IMR-90 (cell line): Measurements from ENCODE around the gene ABI3. TPM values are rescaled to one million over a fixed set of nuclear protein-coding genes. Genes with fewer than 3 reads are reported as not detected.

ENCODE experiments used
- ATAC-seq: fragments of 200-7000 bp; cut with Tn5 transposase; 2 replicates; pipeline ENCODE4 v1.9.1; 2020; ENCODE audit warnings: low read depth, mild to moderate bottlenecking, moderate library complexity
- BruUV-seq: library from RNA; stranded (reverse); fragments of 400-500 nt; replicated peaks from 2 replicates; lab custom pipeline; 2021; lab: Mats Ljungman, UMichigan
- CTCF ChIA-PET: fragments of 300-600 bp; formaldehyde crosslinking; extraction: SDS; loops from one replicate; lab custom pipeline; 2021; ENCODE audit warnings: antibody characterized with exemption; lab: Yijun Ruan, JAX
- POLR2A ChIA-PET: fragments of 300-600 bp; sonication (Branson Sonifier 250); formaldehyde crosslinking; loops from one replicate; lab custom pipeline; 2022; ENCODE audit warnings: antibody characterized with exemption; ENCODE audit not compliant: unreplicated experiment; lab: Charles Lee
- DNase-seq: peaks from one replicate; pipeline ENCODE4 v3.0.0; 2013
- H2AFZ ChIP-seq: replicated peaks from 2 replicates; pipeline ENCODE3; 2013; ENCODE audit warnings: low read length, mild to moderate bottlenecking; ENCODE audit not compliant: poor library complexity
- H2AK5ac ChIP-seq: 2 replicates; pipeline ENCODE4 v1.6.1; 2013; ENCODE audit warnings: low read depth, low read length, inconsistent platforms
- H2AK9ac ChIP-seq: replicated peaks from 2 replicates; pipeline ENCODE3; 2013; ENCODE audit warnings: mild to moderate bottlenecking, low read depth, low read length, moderate library complexity; ENCODE audit not compliant: poor library complexity
- H2BK120ac ChIP-seq: 2 replicates; pipeline ENCODE4 v1.6.1; 2013; ENCODE audit warnings: low read depth, low read length, inconsistent platforms
- H2BK15ac ChIP-seq: 3 replicates; pipeline ENCODE4 v1.6.1; 2013; ENCODE audit warnings: low read depth, low read length, inconsistent platforms
- H2BK20ac ChIP-seq: 2 replicates; pipeline ENCODE4 v1.6.1; 2013; ENCODE audit warnings: low read depth, mild to moderate bottlenecking, inconsistent platforms, low read length, moderate library complexity
- H2BK5ac ChIP-seq: 2 replicates; pipeline ENCODE4 v1.6.1; 2013; ENCODE audit warnings: mild to moderate bottlenecking, low read depth, low read length, inconsistent platforms; ENCODE audit not compliant: poor library complexity, severe bottlenecking
- H3K14ac ChIP-seq: replicated peaks from 2 replicates; pipeline ENCODE4 v1.6.1; 2013; ENCODE audit warnings: low read depth, low read length, inconsistent platforms
- H3K18ac ChIP-seq: 2 replicates; pipeline ENCODE4 v1.6.1; 2013; ENCODE audit warnings: low read depth, low read length, control low read depth
- H3K23ac ChIP-seq: 2 replicates; pipeline ENCODE4 v1.6.1; 2013; ENCODE audit warnings: low read depth, low read length, inconsistent platforms
- H3K27ac ChIP-seq: 2 replicates; pipeline ENCODE4 v1.5.1; 2013; ENCODE audit warnings: mild to moderate bottlenecking, control low read depth, low read length; ENCODE audit not compliant: insufficient read depth
- H3K27me3 ChIP-seq: 2 replicates; pipeline ENCODE4 v1.6.1; 2013; ENCODE audit warnings: low read length; ENCODE audit not compliant: control insufficient read depth, insufficient read depth
- H3K36me3 ChIP-seq: 2 replicates; pipeline ENCODE4 v1.6.1; 2013; ENCODE audit warnings: low read length, mixed read lengths; ENCODE audit not compliant: control insufficient read depth, insufficient read depth
- H3K4ac ChIP-seq: 2 replicates; pipeline ENCODE4 v1.6.1; 2013; ENCODE audit warnings: low read depth, low read length, inconsistent platforms
- H3K4me1 ChIP-seq: 2 replicates; pipeline ENCODE4 v1.6.1; 2013; ENCODE audit warnings: low read length, mixed read lengths; ENCODE audit not compliant: control insufficient read depth, insufficient read depth
- H3K4me2 ChIP-seq: 2 replicates; pipeline ENCODE4 v1.6.1; 2013; ENCODE audit warnings: low read depth, mild to moderate bottlenecking, control low read depth, low read length, moderate library complexity
- H3K4me3 ChIP-seq: 2 replicates; pipeline ENCODE4 v1.5.1; 2013; ENCODE audit warnings: low read depth, mild to moderate bottlenecking, control low read depth, low read length, moderate library complexity; ENCODE audit not compliant: insufficient read depth
- H3K56ac ChIP-seq: 2 replicates; pipeline ENCODE4 v1.6.1; 2013; ENCODE audit warnings: low read length, inconsistent platforms; ENCODE audit not compliant: insufficient read depth; ENCODE audit errors: extremely low read depth
- H3K79me1 ChIP-seq, 2 experiments: 2 replicates each; pipeline ENCODE4 v1.6.1; 2013; ENCODE audit warnings: low read length in 2 of 2, inconsistent platforms in 1 of 2, low read depth in 1 of 2
- H3K9ac ChIP-seq: 2 replicates; pipeline ENCODE4 v1.6.1; 2013; ENCODE audit warnings: low read depth, low read length, control low read depth
- H3K9me1 ChIP-seq: 2 replicates; pipeline ENCODE4 v1.6.1; 2013; ENCODE audit warnings: low read length, inconsistent platforms; ENCODE audit not compliant: insufficient read depth
- H3K9me3 ChIP-seq: 2 replicates; pipeline ENCODE4 v1.6.1; 2013; ENCODE audit warnings: low read length; ENCODE audit not compliant: control insufficient read depth, insufficient read depth
- H4K20me1 ChIP-seq: 2 replicates; pipeline ENCODE4 v1.6.1; 2013; ENCODE audit warnings: low read length, inconsistent platforms; ENCODE audit not compliant: insufficient read depth
- H4K5ac ChIP-seq: 2 replicates; pipeline ENCODE4 v1.6.1; 2013; ENCODE audit warnings: mild to moderate bottlenecking, low read depth, low read length, control low read depth
- H4K8ac ChIP-seq, 2 experiments: 2 replicates each; pipeline ENCODE4 v1.6.1; 2013; ENCODE audit warnings: low read depth in 2 of 2, low read length in 2 of 2, control low read depth in 1 of 2, inconsistent platforms in 1 of 2
- H4K91ac ChIP-seq: 2 replicates; pipeline ENCODE4 v1.6.1; 2013; ENCODE audit warnings: low read depth, low read length, inconsistent platforms; ENCODE audit not compliant: insufficient read depth
- BHLHE40 ChIP-seq: fragments of 150-350 bp; IDR thresholded peaks from 2 replicates; pipeline ENCODE4 v1.6.1; 2016; ENCODE audit warnings: mild to moderate bottlenecking, low read depth, low read length
- CEBPB ChIP-seq: IDR thresholded peaks from 2 replicates; pipeline ENCODE4 v1.6.1; 2012; ENCODE audit warnings: low read depth, low read length, improper control_type of control experiment
- MAZ ChIP-seq: IDR thresholded peaks from 2 replicates; pipeline ENCODE4 v1.6.1; 2012; ENCODE audit warnings: low read depth, mild to moderate bottlenecking, low read length, improper control_type of control experiment, moderate library complexity, borderline replicate concordance
- NFE2L2 ChIP-seq: fragments of 150-350 bp; IDR thresholded peaks from 2 replicates; pipeline ENCODE4 v1.6.1; 2016; ENCODE audit warnings: low read depth, mild to moderate bottlenecking, low read length
- SMC3 ChIP-seq: fragments of 150-350 bp; IDR thresholded peaks from 2 replicates; pipeline ENCODE4 v1.6.1; 2016; ENCODE audit warnings: low read depth, mild to moderate bottlenecking, antibody characterized with exemption, low read length, moderate library complexity
- WGBS, 2 experiments: methylation state at CpG; one replicate each; pipeline versions ENCODE4 v1.1.5 to v1.1.7; 2013; ENCODE audit warnings: missing lambda C conversion rate in 2 of 2; ENCODE audit not compliant: insufficient read length in 1 of 2; ENCODE audit errors: extremely low coverage in 2 of 2; 5-methylcytosine and 5-hydroxymethylcytosine counted together
- dilution Hi-C: fragments of 300-500 bp; cut with HindIII; formaldehyde crosslinking; loops from one replicate; pipeline ENCODE4 v1.14.3; 2018; ENCODE audit warnings: low sequenced_read_pairs; ENCODE audit not compliant: unreplicated experiment
- in situ Hi-C: fragments of 300-500 bp; cut with MboI; formaldehyde crosslinking; loops from 3 replicates; pipeline ENCODE4 v1.14.3; 2019; ENCODE audit warnings: low sequenced_read_pairs, inconsistent platforms, mixed read lengths
- intact Hi-C: fragments of 100-400 bp; cut with micrococcal nuclease; formaldehyde crosslinking; loops from 2 replicates; pipeline ENCODE4 v1.10.0; 2022
- polyA plus RNA-seq, 3 experiments: library from polyadenylated mRNA; depleted of rRNA; stranded (reverse); fragments of >200 nt; gene quantifications; 2 replicates each; pipeline ENCODE4 v1.2.3, GENCODE V29; 2012; ENCODE audit warnings: low replicate concordance in 1 of 3
- total RNA-seq: library from RNA; depleted of rRNA; stranded (reverse); fragments of >200 nt; gene quantifications from 2 replicates; pipeline ENCODE4 v1.2.3, GENCODE V29; 2012
- TF ChIP-seq, protein P1 (sequence below): fragments of 150-350 bp; IDR thresholded peaks from 2 replicates; pipeline ENCODE4 v1.6.1; 2017; ENCODE audit warnings: mild to moderate bottlenecking, antibody characterized with exemption, low read length, low read depth

The ABI3 gene
- total and polyA plus RNA-seq, 2 of the 4 experiments (the other 2 are of a cell fraction): 1.1 to 1.2 TPM

DNA sequence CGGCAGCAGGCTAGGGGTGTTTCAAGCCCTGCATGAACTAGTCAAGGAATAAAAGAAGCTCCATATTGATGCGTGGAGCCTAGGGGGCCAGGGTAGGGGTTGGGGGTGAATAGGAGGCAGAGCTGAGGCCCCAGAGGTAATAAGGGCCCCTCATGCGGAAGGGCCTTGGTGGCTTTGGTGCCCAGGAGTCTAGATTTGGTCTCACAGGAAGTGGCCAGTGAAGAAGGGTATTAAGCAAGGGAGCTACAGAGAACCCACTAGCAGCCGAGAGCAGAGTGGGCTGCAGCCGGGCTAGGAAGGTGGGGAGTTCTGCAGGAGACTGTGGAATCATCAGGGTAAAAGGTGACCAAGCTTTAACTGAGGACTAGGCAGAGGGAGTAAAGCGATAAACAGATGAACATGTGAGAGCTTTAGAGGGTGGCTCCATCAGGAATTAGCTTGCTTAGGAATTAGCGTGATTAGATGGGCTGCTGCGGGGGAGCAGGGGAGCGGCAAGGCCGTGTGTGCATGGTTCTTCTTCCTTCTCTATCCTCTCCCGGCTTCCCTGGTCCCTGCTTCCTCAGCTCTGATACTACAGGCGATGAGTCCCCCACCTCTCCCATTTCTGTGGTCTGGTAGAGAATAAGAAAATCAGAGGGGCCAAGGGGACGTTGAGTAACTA, 10.0 kb upstream of the ABI3 start:
- Histone ChIP-seq H3K9me1 (no peaks in the 10 kb centered on the region), H3K36me3 (no peaks in the 10 kb centered on the region), H4K5ac (no peak overlapping the region), H3K18ac (no peak overlapping the region), H3K4ac (no peak overlapping the region), H3K27ac (no peak overlapping the region), H4K8ac (no peak overlapping the region), H3K14ac (no peak overlapping the region), H2AK9ac (no peak overlapping the region), H3K4me3 (no peak overlapping the region), H2BK20ac (no peak overlapping the region), H3K56ac (no peak overlapping the region), H3K4me1 (no peaks in the 10 kb centered on the region), H3K4me2 (no peak overlapping the region), H2AFZ (no peak overlapping the region), H2AK5ac (no peak overlapping the region), H3K23ac (no peak overlapping the region), H2BK120ac (no peak overlapping the region), H3K79me1 (no peaks in the 10 kb centered on the region), H2BK5ac (no peak overlapping the region), H4K91ac (no peak overlapping the region), H3K9me3 (no peaks in the 10 kb centered on the region), H3K9ac (no peak overlapping the region), H2BK15ac (no peak overlapping the region), H4K20me1 (no peaks in the 10 kb centered on the region), H3K27me3 (peaks cover 3% of the 10 kb centered on the region; the same call in 1 of the 2 replicates)
- TF ChIP-seq, protein P1, sequence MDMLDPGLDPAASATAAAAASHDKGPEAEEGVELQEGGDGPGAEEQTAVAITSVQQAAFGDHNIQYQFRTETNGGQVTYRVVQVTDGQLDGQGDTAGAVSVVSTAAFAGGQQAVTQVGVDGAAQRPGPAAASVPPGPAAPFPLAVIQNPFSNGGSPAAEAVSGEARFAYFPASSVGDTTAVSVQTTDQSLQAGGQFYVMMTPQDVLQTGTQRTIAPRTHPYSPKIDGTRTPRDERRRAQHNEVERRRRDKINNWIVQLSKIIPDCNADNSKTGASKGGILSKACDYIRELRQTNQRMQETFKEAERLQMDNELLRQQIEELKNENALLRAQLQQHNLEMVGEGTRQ: no peak
- TF ChIP-seq NFE2L2 (no peak), BHLHE40 (no peak), SMC3 (no peak), CEBPB (no peak), MAZ (no peak)
- intact Hi-C loops (no loop called here), dilution Hi-C loops (no loop called here), in situ Hi-C loops (no loop called here)
- no TSS peak for BruUV-seq
- DNase-seq: no peak
- WGBS, 2 experiments: 81% methylated on average over 4 of the region's 13 CpGs; no CpG with 5 or more reads in 1 of the 2 experiments
- CTCF ChIA-PET: no interaction called here
- POLR2A ChIA-PET: interaction anchor here (1.0 kb wide), 1 partner anchor 8 kb away, joined by 4 read pairs; no protein-coding TSS in a partner anchor
- no peak for ATAC-seq
